ENCODE measurements around the gene ACP6. TPM values are rescaled to one million over a fixed set of nuclear protein-coding genes. Genes with fewer than 3 reads are reported as not detected.

ACP6 gene
- total and polyA plus RNA-seq, 7 donors, result 4.1 to 8.8 (median 5.3) TPM

- H3K36me3 ChIP-seq (ENCODE audit: insufficient read depth in 1 of 2, low read depth in 1 of 2), result peaks cover 0 to 26% of the 10 kb centered on the region in 2 donors
- no peak for TF ChIP-seq CTCF (IDR thresholded peaks at IDR 0.05)
- DNase-seq, result peak in 1 of 2 donors; percentile 50
- H3K4me1 ChIP-seq, result peaks cover 17% of the 10 kb centered on the region
- H3K27ac ChIP-seq, result no peak overlapping the region
- H3K27me3 ChIP-seq (ENCODE audit: insufficient read depth in 3 of 3, low read length in 2 of 3), result no peaks in the 10 kb centered on the region
- no peak overlapping the region for H3K4me3 ChIP-seq
- no peaks in the 10 kb centered on the region for H3K9me3 ChIP-seq
- ATAC-seq, result no peak
- intact Hi-C loops (cut with DNase I), result loop anchor here in 1 of 2 donors (5.0 kb wide), 2 partner anchors 82 to 107 kb away; partner anchors contain the start of gene BCL9
- WGBS, 3 donors, result 76 to 89% (median 82%) methylated on average over 8 of the region's 8 CpGs
Measured at GRCh38 chr1:147624529-147624928, 45.8 kb downstream of the ACP6 start.

GRCh38 chr1:147624011-147624410 lies 46.3 kb downstream of the ACP6 start:
- Histone ChIP-seq H3K4me1 (peaks cover 17% of the 10 kb centered on the region), H3K9me3 (no peaks in the 10 kb centered on the region), H3K27ac (no peak overlapping the region), H3K4me3 (no peak overlapping the region), H3K27me3 (ENCODE audit: insufficient read depth in 3 of 3, low read length in 2 of 3) (no peaks in the 10 kb centered on the region), H3K36me3 (ENCODE audit: insufficient read depth in 1 of 2, low read depth in 1 of 2) (peaks cover 0 to 31% of the 10 kb centered on the region in 2 donors)
- 90 to 97% (median 90%) methylated on average over 8 of the region's 8 CpGs for WGBS, 3 donors
- no peak for TF ChIP-seq CTCF (IDR thresholded peaks at IDR 0.05)
- intact Hi-C loops (cut with DNase I), result loop anchor here in 1 of 2 donors (5.0 kb wide), 2 partner anchors 82 to 107 kb away; partner anchors contain the start of gene BCL9
- no peak for ATAC-seq
- no peak for DNase-seq

- Histone ChIP-seq H3K9me3 (no peaks in the 10 kb centered on the region), H3K27ac (peak overlapping the region; percentile 38), H3K36me3 (ENCODE audit: insufficient read depth in 1 of 2, low read depth in 1 of 2) (peaks cover 0 to 41% of the 10 kb centered on the region in 2 donors), H3K4me1 (peaks cover 22% of the 10 kb centered on the region), H3K27me3 (ENCODE audit: insufficient read depth in 3 of 3, low read length in 2 of 3) (no peaks in the 10 kb centered on the region), H3K4me3 (no peak overlapping the region)
- 86 to 89% (median 88%) methylated on average over 2 of the region's 2 CpGs for WGBS, 3 donors
- DNase-seq (no peak), ATAC-seq (no peak)
- TF ChIP-seq CTCF (IDR thresholded peaks at IDR 0.05), result no peak
- intact Hi-C loops (cut with DNase I), result loop anchor here in 1 of 2 donors (5.0 kb wide), 2 partner anchors 80 to 105 kb away; partner anchors contain the start of gene BCL9
Measured at GRCh38 chr1:147622731-147623130, 47.6 kb downstream of the ACP6 start.

- H3K4me3 ChIP-seq, result no peak overlapping the region
- H3K36me3 ChIP-seq (ENCODE audit: insufficient read depth in 1 of 2, low read depth in 1 of 2), result peaks cover 5 to 60% of the 10 kb centered on the region in 2 donors
- 72 to 85% (median 76%) methylated on average over 12 of the region's 12 CpGs for WGBS, 3 donors
- no peak for ATAC-seq
- DNase-seq, result no peak
- H3K4me1 ChIP-seq, result peaks cover 25% of the 10 kb centered on the region
- no peak overlapping the region for H3K27ac ChIP-seq
- H3K27me3 ChIP-seq (ENCODE audit: insufficient read depth in 3 of 3, low read length in 2 of 3), result no peaks in the 10 kb centered on the region
- no peak for TF ChIP-seq CTCF (IDR thresholded peaks at IDR 0.05)
- no peaks in the 10 kb centered on the region for H3K9me3 ChIP-seq
- intact Hi-C loops (cut with DNase I), result loop anchor here in 1 of 2 donors (5.0 kb wide), 2 partner anchors 78 to 103 kb away; partner anchors contain the start of gene BCL9
Measured at GRCh38 chr1:147620543-147620942, 49.8 kb downstream of the ACP6 start.

GRCh38 chr1:147619741-147620140 lies 50.6 kb downstream of the ACP6 start:
- Histone ChIP-seq H3K27me3 (ENCODE audit: insufficient read depth in 3 of 3, low read length in 2 of 3) (no peaks in the 10 kb centered on the region), H3K4me1 (peaks cover 25% of the 10 kb centered on the region), H3K36me3 (ENCODE audit: insufficient read depth in 1 of 2, low read depth in 1 of 2) (peaks cover 5 to 66% of the 10 kb centered on the region in 2 donors), H3K4me3 (no peak overlapping the region), H3K27ac (no peak overlapping the region), H3K9me3 (no peaks in the 10 kb centered on the region)
- DNase-seq (no peak), ATAC-seq (no peak)
- intact Hi-C loops (cut with DNase I), result loop anchor here in 1 of 2 donors (5.0 kb wide), 2 partner anchors 77 to 102 kb away; partner anchors contain the start of gene BCL9
- TF ChIP-seq CTCF (IDR thresholded peaks at IDR 0.05), result no peak
- WGBS, 3 donors, result 66 to 70% (median 70%) methylated on average over 7 of the region's 7 CpGs

All from psoas muscle (tissue), 8 donors.